HEK293T (cell line): ENCODE results near the gene ASTN2.

Source experiments
- CTCF ChIA-PET: fragments of 350-600 bp; formaldehyde crosslinking; extraction: SDS; loops from one replicate; lab custom pipeline; 2021; ENCODE audit warnings: antibody characterized with exemption, inconsistent platforms; lab: Yijun Ruan, JAX
- POLR2A ChIA-PET: fragments of 350-600 bp; formaldehyde crosslinking; extraction: SDS; loops from one replicate; lab custom pipeline; 2020; ENCODE audit warnings: antibody characterized with exemption, inconsistent platforms; lab: Yijun Ruan, JAX
- DNase-seq: peaks from one replicate; pipeline ENCODE4 v3.0.0; 2012; ENCODE audit warnings: mixed read lengths; ENCODE audit errors: extremely low spot score
- ARNT ChIP-seq: fragments of 450-650 bp; IDR thresholded peaks from 2 replicates; pipeline ENCODE4 v1.6.1; 2017; ENCODE audit warnings: mild to moderate bottlenecking
- BHLHE40 ChIP-seq: fragments of 450-650 bp; IDR thresholded peaks from 2 replicates; pipeline ENCODE4 v1.6.1; 2016; ENCODE audit warnings: mild to moderate bottlenecking, moderate library complexity, borderline replicate concordance
- CTBP1 ChIP-seq: fragments of 450-650 bp; IDR thresholded peaks from 2 replicates; pipeline ENCODE4 v1.6.1; 2016; ENCODE audit warnings: borderline replicate concordance
- ELF4 ChIP-seq: fragments of 450-650 bp; IDR thresholded peaks from 2 replicates; pipeline ENCODE4 v1.6.1; 2017; ENCODE audit warnings: antibody characterized with exemption
- FOXA1 ChIP-seq: fragments of 450-650 bp; IDR thresholded peaks from 2 replicates; pipeline ENCODE4 v1.6.1; 2016; ENCODE audit warnings: mild to moderate bottlenecking
- FOXK2 ChIP-seq: fragments of 450-650 bp; IDR thresholded peaks from 2 replicates; pipeline ENCODE4 v1.6.1; 2016; ENCODE audit warnings: mild to moderate bottlenecking
- FOXM1 ChIP-seq: fragments of 450-650 bp; IDR thresholded peaks from 2 replicates; pipeline ENCODE4 v1.6.1; 2017; ENCODE audit warnings: mild to moderate bottlenecking, borderline replicate concordance
- HDGF ChIP-seq: fragments of 450-650 bp; IDR thresholded peaks from 2 replicates; pipeline ENCODE4 v1.6.1; 2017; ENCODE audit warnings: antibody characterized with exemption, borderline replicate concordance
- L3MBTL2 ChIP-seq: fragments of 450-650 bp; conservative IDR thresholded peaks from 2 replicates; pipeline ENCODE4 v1.6.1; 2016; ENCODE audit warnings: mild to moderate bottlenecking
- LEF1 ChIP-seq: fragments of 450-650 bp; IDR thresholded peaks from 2 replicates; pipeline ENCODE4 v1.6.1; 2017; ENCODE audit warnings: mild to moderate bottlenecking, borderline replicate concordance
- NFRKB ChIP-seq: fragments of 450-650 bp; IDR thresholded peaks from 2 replicates; pipeline ENCODE4 v1.6.1; 2016; ENCODE audit warnings: mild to moderate bottlenecking, moderate library complexity
- PKNOX1 ChIP-seq: fragments of 450-650 bp; IDR thresholded peaks from 2 replicates; pipeline ENCODE4 v1.6.1; 2016
- SP1 ChIP-seq: fragments of 450-650 bp; IDR thresholded peaks from 2 replicates; pipeline ENCODE4 v1.6.1; 2017
- SUZ12 ChIP-seq: fragments of 450-650 bp; IDR thresholded peaks from 2 replicates; pipeline ENCODE4 v1.6.1; 2016; ENCODE audit warnings: mild to moderate bottlenecking
- TARDBP ChIP-seq: fragments of 450-650 bp; IDR thresholded peaks from 2 replicates; pipeline ENCODE4 v1.6.1; 2016
- ZNF384 ChIP-seq: fragments of 450-650 bp; IDR thresholded peaks from 2 replicates; pipeline ENCODE4 v1.6.1; 2016

ASTN2 gene

DNA sequence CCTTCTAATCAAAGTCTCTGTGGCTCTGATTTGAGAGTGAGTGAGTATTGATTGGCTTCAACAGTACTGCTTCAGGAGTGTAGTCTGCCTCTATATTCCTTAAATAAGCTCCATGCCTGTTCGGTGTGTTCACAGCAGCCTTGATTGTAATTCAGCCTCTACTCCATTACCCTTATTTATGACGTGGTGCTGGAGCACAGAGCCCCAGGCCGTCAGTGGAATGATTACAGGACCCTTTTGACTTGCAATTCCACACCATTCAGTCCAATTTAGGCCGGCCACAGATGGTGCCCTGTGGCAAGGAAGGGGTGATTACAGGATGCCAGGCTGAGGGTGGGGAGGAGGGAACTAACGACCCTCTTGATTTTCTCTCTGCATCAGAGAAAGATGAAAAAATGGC is 110.3 kb downstream of the ASTN2 start:
- ChIA-PET CTCF (no interaction called here), POLR2A (no interaction called here)
- DNase-seq = no peak
- no peak for TF ChIP-seq FOXM1
- TF ChIP-seq FOXA1 = no peak
- no peak for TF ChIP-seq ELF4

DNA sequence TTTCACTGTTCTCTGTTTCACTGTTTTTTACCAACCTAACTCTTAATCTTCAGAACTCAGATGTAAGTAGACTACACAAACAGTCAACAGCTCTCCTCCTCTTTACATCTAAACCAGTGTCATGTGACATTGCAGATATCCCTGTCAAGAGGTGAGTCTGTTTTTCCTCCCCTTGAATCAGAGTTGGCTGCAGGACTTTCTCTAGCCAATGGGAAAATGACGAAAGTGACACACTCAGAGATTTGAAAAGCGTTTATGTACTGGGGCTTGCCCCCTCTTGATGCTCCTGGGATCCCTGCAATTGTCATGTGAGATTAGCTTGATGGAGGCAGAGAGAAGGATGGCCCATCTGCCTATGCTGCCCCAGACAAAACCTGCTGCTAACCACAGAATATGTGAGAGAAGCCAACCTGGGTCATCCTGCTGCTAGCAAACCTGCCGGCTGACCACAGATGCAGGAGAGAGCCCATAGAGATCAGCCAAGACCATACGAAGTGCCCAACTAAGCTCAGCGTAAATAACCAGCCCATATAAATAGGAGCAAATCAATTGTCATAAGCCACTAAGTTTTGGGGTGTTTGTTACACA is 111.1 kb downstream of the ASTN2 start:
- CTCF ChIA-PET = no interaction called here
- DNase-seq = no peak
- POLR2A ChIA-PET = no interaction called here
- TF ChIP-seq CTBP1 = no peak

DNA sequence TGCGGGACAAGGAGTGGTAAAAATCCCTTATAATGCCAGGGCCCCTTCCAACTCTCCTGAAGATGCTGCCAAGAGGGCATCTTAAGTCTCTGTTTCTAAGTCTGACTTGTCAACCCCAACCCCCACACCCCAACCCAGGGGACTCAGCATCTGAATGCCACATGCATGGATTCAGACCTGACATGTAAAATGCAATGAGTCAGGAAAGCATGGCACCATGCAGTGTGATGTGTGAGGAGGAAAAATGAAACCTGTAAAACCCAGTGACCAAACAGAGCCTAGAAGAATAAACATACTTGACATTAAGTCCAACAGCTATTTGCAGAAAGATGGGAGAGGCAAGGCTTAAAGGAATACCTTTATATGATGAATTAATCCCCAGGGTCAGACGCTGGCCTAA is 112.4 kb downstream of the ASTN2 start:
- ChIA-PET CTCF (no interaction called here), POLR2A (no interaction called here)
- DNase-seq = no peak
- no peak for TF ChIP-seq TARDBP
- TF ChIP-seq FOXA1 = no peak
- no peak for TF ChIP-seq LEF1
- no peak for TF ChIP-seq ELF4
- TF ChIP-seq ZNF384 = no peak
- TF ChIP-seq FOXM1 = no peak
- no peak for TF ChIP-seq BHLHE40
- TF ChIP-seq SUZ12 = no peak
- no peak for TF ChIP-seq NFRKB
- no peak for TF ChIP-seq CTBP1
- no peak for TF ChIP-seq HDGF
- TF ChIP-seq ARNT = no peak

DNA sequence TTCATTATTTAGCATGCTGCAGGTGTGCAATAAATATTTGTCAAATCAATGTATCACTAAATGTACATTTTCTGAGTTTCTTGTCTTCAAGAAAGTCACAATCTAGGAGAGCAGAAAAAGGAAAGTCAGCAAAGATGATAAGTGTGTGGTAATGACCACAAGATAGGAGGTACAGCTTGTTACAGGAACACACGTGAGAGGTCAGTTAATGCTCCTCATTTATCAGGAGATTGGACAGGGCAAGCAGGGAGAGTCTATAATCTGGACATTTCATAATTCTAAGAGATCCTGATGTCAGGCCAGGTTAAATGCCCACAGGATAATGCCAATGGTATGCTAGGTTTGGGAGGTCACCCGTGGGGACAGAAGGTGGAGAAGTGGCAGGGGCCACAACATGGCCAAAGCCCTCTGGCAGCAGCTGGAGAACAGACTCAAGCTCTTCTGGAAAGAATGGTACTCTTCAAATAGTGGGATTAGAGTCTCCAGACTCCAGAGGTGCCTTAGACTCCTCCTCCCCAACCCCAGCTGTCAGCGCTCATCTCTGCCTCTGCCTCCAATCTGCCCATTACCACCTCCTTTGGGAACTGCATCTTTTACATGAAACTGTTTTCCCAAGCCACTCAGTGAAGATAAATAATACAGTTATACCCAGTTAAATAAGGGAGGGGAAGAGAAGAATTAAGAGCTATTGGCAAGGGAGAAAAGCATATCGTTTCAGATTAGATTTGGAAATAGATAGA is 114.3 kb downstream of the ASTN2 start:
- no peak for DNase-seq
- POLR2A ChIA-PET = no interaction called here
- CTCF ChIA-PET = no interaction called here
- no peak for TF ChIP-seq ZNF384
- no peak for TF ChIP-seq CTBP1
- no peak for TF ChIP-seq ARNT
- TF ChIP-seq L3MBTL2 = no peak
- no peak for TF ChIP-seq FOXA1
- TF ChIP-seq PKNOX1 = no peak
- no peak for TF ChIP-seq HDGF
- TF ChIP-seq ELF4 = no peak

DNA sequence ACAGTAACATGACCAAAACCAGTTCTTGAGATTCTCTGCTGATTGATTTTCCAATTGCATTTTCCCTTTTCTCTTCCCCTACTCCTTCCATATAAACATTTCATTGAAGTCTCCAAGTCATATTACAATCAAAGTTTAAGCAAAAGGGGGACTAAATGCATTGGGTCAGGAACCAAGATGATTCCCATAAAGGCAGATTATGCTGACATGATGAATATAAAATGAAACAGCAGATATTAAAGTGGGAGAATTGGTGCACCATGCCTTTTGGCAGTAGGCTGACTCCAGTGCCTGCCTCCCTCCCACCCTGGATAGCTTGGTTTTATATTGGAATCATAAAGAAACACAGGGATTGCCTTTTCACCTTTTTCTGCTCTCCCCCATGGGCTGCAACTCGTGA is 118.4 kb downstream of the ASTN2 start:
- POLR2A ChIA-PET = no interaction called here
- CTCF ChIA-PET = no interaction called here
- no peak for TF ChIP-seq PKNOX1
- no peak for TF ChIP-seq TARDBP
- DNase-seq = no peak

- CTCF ChIA-PET = no interaction called here
- DNase-seq = no peak
- POLR2A ChIA-PET = no interaction called here
- TF ChIP-seq ZNF384 (no peak), SP1 (no peak), PKNOX1 (no peak), L3MBTL2 (no peak), FOXA1 (no peak), LEF1 (no peak), CTBP1 (no peak), ARNT (no peak), ELF4 (no peak), TARDBP (no peak), SUZ12 (no peak), FOXK2 (no peak), HDGF (no peak), NFRKB (no peak), FOXM1 (no peak), BHLHE40 (no peak)
Measured at GRCh38 chr9:117293206-117294114, 121.4 kb downstream of the ASTN2 start.
